Bronchial epithelial cell (primary cell): ENCODE data around the gene TGM6. TPM values are rescaled to one million over a fixed set of nuclear protein-coding genes. Genes with fewer than 3 reads are reported as not detected.

ENCODE experiments used
- DNase-seq: peaks from one replicate; pipeline ENCODE4 v3.0.0-alpha.2; 2010; ENCODE audit warnings: low read depth
- FAIRE-seq: peaks from 2 replicates; lab custom pipeline; 2011; peaks lifted over from hg19 to GRCh38; lab: Jason Lieb, UNC
- H3K27me3 ChIP-seq: 2 replicates; pipeline ENCODE4 v1.5.1; 2011; ENCODE audit warnings: low read length; ENCODE audit not compliant: control insufficient read depth, insufficient read depth
- H3K36me3 ChIP-seq: 2 replicates; pipeline ENCODE4 v1.5.1; 2011; ENCODE audit warnings: low read length; ENCODE audit not compliant: control insufficient read depth, insufficient read depth
- H3K4me3 ChIP-seq: 2 replicates; pipeline ENCODE4 v1.5.1; 2011; ENCODE audit warnings: mild to moderate bottlenecking, low read depth, low read length, control low read depth
- CTCF ChIP-seq: IDR thresholded peaks from 2 replicates; pipeline ENCODE4 v1.5.1; 2011; ENCODE audit warnings: mild to moderate bottlenecking, moderate library complexity, low read length, control low read depth, inconsistent platforms; ENCODE audit not compliant: insufficient read depth, severe bottlenecking
- total RNA-seq: library from RNA; depleted of rRNA; stranded (reverse); fragments of >200 nt; gene quantifications from 2 replicates; pipeline ENCODE4 v1.2.1, GENCODE V29; 2014

The TGM6 gene
- total RNA-seq, 1 donor from 2014 or later: not detected

- DNase-seq: no peak
Observed at GRCh38 chr20:2335096-2335870, 45.4 kb upstream of the TGM6 start.

GRCh38 chr20:2336471-2336870 lies 44.2 kb upstream of the TGM6 start:
- no peak for DNase-seq
- FAIRE-seq: no peak
- H3K4me3 ChIP-seq: no peak overlapping the region
- H3K36me3 ChIP-seq: no peaks in the 10 kb centered on the region
- peaks cover 1% of the 10 kb centered on the region for H3K27me3 ChIP-seq
- TF ChIP-seq CTCF: no peak

More at GRCh38 chr20:2335096-2335870, 45.4 kb upstream of the TGM6 start:
- Histone ChIP-seq H3K36me3 (no peaks in the 10 kb centered on the region), H3K27me3 (peaks cover 1% of the 10 kb centered on the region), H3K4me3 (no peak overlapping the region)
- TF ChIP-seq CTCF: no peak
- FAIRE-seq: no peak

- DNase-seq (no peak), FAIRE-seq (peak; percentile 18)
- no peak for TF ChIP-seq CTCF
- peaks cover 1% of the 10 kb centered on the region for H3K27me3 ChIP-seq
- H3K36me3 ChIP-seq: no peaks in the 10 kb centered on the region
- H3K4me3 ChIP-seq: no peak overlapping the region
Observed at GRCh38 chr20:2337142-2337541, 43.6 kb upstream of the TGM6 start.

GRCh38 chr20:2338411-2339066 lies 42.2 kb upstream of the TGM6 start:
- no peak overlapping the region for H3K4me3 ChIP-seq
- H3K36me3 ChIP-seq: no peaks in the 10 kb centered on the region
- no peak for DNase-seq
- no peak for FAIRE-seq
- H3K27me3 ChIP-seq: peaks cover 1% of the 10 kb centered on the region
- TF ChIP-seq CTCF: no peak

- TF ChIP-seq CTCF: no peak
- Histone ChIP-seq H3K4me3 (no peak overlapping the region), H3K36me3 (no peaks in the 10 kb centered on the region), H3K27me3 (peaks cover 1% of the 10 kb centered on the region)
- DNase-seq (no peak), FAIRE-seq (no peak)
Observed at GRCh38 chr20:2340136-2340535, 40.6 kb upstream of the TGM6 start.

- Histone ChIP-seq H3K27me3 (peaks cover 1% of the 10 kb centered on the region), H3K4me3 (no peak overlapping the region), H3K36me3 (no peaks in the 10 kb centered on the region)
- DNase-seq (no peak), FAIRE-seq (no peak)
- TF ChIP-seq CTCF: no peak
Observed at GRCh38 chr20:2340823-2341222, 39.9 kb upstream of the TGM6 start.
